NCI-H2029 treated with DMSO at 0.1 percent for 48 hours (cell line): ENCODE results near the gene SLC10A7.

Experiments used
- DNase-seq: peaks from one replicate; lab custom pipeline; 2025; lab: John Stamatoyannopoulos, UW

The SLC10A7 gene, protein sequence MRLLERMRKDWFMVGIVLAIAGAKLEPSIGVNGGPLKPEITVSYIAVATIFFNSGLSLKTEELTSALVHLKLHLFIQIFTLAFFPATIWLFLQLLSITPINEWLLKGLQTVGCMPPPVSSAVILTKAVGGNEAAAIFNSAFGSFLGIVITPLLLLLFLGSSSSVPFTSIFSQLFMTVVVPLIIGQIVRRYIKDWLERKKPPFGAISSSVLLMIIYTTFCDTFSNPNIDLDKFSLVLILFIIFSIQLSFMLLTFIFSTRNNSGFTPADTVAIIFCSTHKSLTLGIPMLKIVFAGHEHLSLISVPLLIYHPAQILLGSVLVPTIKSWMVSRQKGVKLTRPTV

DNA sequence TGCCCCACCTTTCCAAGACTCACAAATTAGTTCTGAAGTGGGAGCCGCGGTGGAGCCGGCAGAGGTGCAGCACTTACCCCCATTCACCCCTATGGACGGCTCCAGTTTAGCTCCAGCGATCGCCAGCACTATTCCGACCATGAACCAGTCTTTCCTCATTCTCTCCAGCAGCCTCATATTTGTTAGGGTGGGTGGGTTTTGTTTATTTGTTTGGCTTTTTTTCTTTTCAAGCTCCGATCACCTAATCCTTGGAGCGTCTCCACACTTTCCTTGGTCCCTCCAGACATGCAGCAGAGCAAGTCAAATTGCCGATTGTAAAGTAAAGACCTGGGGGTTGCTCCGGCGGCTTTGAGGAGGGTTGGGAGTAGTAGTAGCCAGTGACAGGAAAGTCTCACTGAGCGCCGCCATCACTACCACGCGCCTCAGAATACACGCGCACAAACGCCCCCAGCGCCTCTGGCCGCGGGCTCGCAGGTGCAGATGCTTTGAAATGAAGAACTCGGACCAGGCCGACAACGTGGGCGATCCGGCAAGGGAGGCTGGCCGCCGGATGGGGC is at the start of gene SLC10A7:
TSS of gene SLC10A7 (minus strand) at position 400 of the 557 bp plus-strand sequence. CDS start at position 177, 223 bp downstream.
- DNase-seq: peak; percentile 36

DNA sequence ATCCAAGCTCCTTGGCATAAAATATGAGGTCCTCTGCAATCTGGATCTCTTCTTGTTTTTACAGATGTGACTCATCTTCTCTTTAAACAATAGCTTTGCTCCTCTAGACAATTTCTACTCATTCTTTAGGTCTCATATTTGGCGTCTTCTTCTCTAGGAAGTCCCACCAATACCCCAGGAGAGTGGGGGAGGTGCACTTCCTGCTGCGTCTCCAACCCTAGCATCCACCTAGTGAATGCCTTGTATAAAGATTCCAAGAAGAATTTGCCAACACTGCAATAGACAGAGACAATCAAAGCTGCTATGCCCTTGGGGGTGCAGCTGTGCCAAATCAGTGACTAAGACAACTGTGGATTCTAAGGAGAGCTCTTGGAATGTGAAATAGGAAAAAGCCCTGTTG is 45.7 kb upstream of the SLC10A7 start:
- no peak for DNase-seq

DNA sequence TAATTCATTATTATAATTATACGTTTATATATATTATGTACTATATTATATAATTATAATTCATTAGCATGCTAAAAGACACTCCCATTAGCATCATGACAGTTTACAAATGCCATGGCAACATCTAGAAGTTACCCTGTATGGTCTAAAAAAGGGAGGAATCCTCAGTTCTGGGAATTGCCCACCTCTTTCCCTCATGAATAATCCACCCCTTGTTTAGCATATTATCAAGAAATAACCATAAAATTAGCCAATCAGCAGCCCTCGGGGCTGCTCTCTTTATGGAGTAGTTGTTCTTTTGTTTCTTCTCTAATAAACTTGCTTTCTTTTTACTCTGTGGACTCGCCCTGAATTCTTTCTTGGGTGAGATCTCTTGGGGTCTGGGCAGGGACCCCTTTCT is 42.8 kb upstream of the SLC10A7 start:
- no peak for DNase-seq

DNA sequence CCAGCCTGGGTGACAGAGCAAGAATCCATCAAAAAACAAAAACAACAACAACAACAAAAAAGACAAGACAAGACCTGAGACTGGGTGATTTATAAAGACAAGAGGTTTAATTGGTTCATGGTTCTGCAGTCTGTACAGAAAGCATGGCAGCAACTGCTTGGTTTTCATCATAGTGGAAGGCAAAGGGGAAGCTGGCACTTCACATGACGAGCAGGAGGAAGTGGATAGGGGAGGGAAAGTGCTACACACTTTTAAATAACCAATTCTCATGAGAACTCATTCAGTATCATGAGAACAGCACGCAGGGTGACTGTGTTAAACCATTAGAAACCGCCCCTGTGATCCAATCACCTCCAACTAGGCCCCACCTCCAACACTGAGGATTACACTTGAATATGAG is 28.4 kb upstream of the SLC10A7 start:
- no peak for DNase-seq

DNA sequence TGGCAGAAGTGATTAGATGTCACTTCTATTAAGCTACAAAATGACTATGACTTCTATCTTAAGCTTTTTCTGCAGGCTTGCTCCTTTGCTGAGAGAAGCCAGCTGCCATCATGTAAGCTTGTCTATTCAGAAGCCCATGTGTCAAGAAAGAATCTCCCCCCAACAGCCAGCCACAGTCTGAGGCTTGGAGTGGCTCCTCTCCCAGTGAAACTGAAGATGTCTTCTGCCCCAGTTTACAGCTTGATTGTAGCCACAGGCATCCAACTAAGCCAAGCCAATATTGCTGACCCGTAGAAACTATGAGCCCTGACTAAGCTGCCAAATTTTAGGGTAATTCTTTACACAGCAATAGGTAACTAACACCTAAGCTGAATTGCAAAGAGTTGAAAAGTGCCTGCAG is 26.7 kb upstream of the SLC10A7 start:
- no peak for DNase-seq

DNA sequence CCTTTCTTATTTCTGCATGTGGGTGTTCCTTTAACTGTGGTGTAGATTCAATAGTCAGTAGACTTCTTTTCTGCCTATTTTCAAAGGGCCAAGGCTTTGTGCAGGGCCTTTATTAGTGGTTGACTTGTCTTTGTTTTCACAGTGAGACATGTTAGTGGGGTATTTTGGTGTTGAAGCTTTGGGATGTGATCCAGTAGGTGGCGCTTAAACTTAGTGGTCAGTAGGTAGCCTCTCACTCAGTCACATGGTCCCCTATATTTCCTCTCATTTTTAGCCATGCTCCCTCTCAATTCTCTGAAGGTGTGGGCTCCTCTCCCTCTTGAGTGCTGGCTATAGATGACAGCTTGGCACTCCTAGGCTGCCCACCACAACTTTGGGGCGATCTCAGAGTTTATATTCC is 23.4 kb upstream of the SLC10A7 start:
- DNase-seq: no peak

DNA sequence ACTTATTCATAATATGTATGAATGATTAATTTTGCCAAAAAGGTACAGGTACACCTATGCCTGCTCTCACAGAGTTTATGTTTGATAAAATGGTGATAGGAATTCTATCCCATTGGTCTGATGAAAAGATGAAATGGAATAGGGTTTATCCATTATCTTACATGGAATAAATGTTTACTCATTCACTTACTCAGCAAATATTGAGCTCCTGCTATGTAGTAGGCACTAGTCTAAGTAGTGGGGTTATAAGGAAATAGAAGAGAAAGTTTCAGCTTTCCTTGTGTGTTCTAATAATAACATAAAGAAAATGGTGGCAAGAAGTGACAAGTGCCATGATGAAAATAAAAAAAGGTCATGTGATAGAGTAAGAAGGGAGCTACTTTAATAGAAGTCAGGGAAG is 12.4 kb upstream of the SLC10A7 start:
- no peak for DNase-seq

DNA sequence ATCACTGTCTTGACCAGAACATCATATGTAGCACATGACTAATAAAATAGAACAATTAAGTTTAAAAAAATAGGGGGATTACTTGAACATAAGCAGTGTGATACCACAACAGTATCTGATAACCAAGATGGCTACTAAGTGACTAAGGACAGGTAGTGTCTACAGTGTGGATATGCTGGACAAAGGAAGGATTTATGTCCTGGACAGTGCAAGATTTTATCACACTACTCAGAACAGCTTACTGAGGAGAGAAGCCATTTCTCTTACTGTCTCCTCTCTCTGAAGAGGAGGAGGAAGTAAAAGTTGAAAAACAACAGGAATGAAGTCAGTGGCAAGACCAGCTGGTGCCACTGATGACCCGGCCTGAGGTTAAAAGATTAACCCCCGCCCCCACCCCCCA is 4.0 kb upstream of the SLC10A7 start:
- DNase-seq: no peak

DNA sequence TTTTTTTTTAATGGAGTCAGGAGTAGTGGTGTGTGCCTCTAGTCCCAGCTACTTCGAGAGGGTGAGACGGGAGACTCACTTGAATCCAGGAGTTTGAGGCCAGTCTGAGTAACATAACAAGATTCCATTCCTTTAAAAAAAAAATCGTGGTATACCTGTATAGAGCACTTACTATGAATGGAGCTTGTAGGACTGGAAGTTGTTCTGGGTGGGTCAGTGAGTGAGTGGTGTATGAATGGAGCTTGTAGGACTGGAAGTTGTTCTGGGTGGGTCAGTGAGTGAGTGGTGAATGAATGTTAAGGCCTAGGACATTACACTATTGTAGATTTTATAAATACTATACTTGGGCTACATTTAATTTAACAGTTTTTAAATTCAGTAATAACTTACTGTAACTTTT is 2.9 kb upstream of the SLC10A7 start:
- no peak for DNase-seq

DNA sequence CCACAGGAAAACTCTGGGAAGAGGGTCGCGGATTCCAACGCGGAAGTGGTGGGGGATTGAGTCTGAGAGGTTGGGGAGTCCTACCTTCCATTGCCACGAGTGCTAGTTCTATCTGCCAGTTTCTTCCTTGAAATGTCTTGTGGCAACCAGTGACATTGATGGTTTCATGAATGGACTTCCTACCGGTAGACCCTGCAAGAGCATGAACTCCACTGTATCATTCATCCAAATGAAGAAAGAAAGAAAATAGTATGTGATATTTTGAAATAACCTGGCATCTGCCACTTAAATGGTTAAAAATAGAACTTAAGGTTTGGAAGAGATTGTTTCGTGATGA is 1.1 kb upstream of the SLC10A7 start:
- DNase-seq: no peak

DNA sequence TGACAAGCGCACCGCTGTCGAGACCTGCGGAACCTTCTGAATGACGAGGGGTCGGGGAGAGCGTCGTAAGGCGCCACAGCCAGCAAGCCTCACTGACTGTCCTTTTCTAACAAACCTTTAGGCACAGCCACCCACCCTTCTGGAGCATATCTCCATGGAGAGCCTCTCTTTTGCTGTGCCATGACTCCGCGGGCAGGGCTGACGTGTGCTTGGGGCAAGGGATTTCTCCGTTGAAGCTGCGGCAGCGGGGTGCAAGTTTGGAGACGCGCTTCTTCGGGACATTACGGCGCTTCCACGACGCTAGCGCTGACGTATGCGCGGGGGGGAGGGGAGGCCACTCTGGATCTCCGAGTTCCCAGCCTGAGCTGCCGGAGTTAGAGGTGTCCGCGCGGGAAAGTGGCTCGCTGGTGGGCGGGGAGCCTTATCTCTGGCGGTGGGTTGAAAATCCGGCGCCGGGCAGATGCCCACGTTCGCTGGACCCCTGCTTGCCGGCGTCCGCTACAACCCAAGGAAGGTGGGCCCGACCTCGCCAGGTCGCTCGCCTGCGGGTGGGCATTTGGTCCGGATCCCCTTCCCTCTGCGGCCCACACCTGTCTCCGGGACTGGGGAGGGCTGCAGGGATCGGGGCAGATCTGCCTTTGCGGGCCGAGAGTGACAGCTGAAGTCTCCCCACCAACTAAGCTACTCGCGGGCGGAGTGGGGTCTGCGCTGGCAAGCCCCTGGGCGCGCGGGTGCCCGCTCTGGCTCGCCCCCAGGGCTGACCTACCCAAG is 543 bp upstream of the SLC10A7 start:
- peak; percentile 26 for DNase-seq

DNA sequence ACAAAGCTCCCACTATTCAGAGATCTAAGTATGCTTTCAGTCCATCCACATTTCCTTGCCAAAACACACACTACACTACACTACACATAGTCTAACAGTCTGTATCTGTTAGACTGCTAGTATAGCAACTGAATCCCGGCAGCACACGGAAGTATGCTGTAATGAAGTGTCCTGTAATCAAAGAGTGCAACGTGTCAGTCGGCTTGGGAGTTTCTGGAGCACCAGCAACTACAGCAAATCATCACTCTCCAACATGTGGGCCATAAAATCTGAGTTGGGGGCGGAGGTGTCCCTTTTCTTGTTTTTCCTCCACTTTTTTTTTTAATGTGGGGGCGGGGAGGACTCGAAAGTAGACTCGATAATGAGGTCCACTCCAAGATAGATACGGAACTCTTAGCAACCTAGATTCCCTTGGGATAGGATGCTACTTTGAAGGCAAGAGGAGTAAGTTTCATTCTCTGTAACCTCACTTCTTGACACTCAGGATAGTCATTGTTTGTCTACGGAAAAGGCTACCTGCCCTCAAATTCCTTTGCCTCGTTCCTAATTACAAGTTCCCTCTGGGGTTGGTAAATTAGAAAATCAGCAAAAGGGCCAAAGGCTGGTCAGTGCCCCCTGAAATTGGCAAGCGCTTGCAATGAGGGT is 722 bp downstream of the SLC10A7 start:
- DNase-seq: peak; percentile 66

DNA sequence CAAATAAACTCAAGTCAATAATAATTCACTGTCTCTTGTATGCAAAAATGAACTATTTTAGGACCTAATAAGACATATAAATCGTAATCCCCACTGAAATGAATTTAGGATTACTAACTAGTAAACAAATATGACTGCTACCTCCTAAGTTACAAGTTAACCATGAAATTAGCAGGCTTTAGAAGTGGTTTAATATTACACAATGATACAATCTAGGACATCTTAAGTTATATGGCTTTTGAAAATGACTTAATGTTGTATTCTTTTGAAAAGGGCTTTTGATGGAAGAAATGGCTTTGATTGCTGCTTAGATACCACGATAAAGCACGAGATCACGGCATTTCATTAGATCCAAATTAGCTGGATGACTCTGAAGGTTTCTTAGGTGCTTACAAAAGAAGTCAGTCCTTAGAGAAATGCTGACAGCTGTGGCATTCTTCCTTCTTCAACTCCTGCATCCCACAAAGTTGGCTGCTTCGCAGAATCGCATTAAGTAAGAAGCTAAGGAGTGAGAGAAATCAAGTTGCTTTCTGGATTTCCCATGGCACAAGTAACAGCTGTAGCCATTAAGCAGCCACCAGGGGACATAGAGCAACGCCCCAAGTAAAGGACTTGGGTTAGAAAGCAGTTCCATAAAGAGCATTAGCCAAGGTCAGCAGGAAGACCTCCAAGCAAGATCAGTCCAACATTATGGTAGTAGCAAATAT is 6.9 kb downstream of the SLC10A7 start:
- DNase-seq: no peak

DNA sequence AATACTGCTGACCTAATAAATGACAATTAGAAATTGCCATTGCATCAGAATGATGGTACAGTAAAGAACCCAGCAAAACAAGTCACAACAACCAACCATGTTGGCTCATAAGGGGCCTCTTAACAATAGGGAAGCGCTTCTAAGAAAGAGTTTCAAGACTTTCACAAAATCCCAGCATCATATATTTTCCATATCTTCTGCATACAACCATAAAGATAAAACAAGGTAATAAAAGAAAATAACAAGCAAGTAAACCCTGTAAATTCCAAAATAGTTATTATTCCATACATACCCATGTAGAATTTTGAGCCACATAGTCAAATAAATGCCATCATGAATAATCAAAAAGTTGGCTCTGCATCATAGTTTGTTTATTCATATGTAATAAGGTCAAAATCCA is 8.2 kb downstream of the SLC10A7 start:
- DNase-seq: no peak

DNA sequence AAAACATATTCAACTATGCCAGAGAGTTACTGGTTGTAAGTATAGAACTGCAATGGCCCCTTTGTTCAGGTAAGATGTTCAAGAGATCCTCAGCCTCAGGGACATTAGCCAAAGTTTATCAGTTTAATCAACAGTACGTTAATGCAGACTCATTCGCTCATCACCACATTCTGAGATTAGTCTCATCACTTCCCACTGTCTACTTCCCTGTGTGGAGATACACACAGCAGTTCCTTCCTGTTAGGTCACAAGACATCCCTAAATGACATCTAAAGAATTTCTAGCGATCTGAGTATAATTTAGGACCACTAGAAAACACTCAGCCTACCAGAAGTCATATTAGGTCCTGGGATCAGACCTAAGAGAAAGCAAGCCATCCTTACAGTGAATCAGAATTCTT is 10.4 kb downstream of the SLC10A7 start:
- no peak for DNase-seq

DNA sequence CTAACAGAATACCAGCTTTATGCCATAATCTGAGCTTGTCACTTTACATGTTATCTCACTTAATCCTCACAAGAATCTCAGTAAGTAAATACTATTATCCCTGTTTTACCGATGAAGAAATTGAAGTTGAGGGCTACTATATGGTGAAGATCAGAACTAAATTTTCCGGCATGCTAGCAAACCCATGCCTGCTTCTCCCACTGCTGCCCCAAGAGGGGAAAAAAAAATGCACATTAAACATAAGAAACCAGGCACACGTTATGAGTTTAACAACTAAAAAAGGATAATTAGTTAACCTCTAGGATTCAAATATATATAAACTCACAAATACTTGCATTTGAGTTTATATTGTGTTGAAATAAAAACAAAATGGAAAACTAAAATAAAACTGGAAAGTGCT is 10.8 kb downstream of the SLC10A7 start:
- no peak for DNase-seq

DNA sequence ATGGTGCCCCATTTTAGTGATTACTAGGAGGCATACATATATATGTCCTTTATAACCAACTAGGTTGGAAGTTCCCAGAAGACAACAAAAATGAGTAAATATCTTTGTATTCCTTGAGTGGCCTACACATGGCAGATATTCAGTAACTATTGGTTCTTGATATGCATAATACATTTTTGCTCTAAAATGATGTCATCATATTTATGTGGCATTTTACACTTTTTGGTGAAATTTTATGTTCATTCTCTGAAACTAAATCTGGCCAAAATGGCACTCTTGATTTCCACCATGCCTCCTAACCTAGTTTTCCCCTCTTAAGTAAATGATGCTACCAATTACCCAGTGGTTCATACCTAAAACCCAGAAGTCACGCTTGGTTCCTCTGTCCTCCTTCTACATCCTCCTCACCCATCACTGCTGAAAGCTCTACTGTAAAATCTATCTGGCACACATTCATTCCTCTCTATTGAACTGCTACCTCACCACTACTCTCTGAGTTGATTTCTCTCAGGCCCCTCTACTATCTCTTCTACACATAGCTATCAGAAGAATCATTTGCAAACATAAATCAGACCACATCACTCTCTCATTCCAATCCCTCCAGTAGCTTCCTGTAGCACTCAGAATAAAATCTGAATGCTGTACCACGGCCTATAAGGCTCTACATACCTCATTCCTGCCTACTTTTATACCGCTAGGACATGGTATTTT is 13.4 kb downstream of the SLC10A7 start:
- no peak for DNase-seq

DNA sequence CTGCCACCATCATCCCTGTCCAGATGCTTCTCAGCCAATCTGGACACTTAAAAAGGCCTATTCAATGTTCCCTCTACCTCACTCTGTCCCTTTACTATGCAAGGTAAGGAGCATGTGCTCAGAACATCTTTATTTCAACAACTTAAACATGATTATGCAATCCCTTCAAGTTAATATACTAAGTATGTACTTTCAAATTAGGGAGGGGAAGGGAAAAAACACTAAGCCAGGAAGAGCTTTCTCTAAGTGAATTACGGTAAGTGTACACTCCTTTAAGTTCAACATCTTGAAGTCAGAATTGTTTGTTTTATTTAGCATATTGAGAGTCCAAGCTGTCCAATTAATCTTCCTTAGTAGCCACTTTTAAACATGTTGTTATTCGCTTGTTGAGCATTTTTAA is 14.1 kb downstream of the SLC10A7 start:
- no peak for DNase-seq

DNA sequence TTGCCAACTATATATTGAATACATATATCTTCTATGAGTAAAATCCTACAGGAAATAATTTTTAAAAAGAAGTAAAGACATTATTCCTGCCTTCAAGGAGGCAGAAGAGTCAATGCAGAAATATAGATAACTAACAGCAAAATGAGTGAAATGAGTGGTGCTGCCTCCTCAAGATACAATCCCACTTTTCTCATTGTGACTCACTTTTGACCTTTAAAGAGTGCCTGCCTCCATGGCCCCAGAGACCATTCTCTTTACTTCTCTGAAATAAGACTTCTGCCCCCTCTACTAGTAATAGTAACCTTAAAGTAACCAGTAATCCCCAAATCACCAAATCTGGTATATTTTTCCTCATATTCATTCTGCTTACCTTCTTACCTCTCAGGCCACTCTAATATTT is 15.5 kb downstream of the SLC10A7 start:
- no peak for DNase-seq

DNA sequence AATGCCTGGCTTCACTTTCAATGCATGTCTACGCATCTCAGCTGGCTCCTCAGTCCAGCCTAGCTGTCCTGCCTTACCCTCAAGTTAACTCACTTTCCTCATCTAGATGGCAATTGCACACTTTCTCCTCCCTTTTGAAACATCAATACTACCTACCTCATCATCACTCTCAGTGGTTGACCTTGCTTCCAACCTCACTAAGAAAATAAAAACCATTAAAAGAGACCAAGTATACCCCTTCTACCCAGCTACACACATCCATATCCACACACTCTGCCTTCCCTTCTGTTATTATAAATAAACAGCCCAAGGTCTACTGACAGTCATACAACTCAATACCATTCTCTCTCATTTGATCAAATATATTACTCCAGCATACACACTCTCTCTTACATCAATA is 21.5 kb downstream of the SLC10A7 start:
- no peak for DNase-seq

DNA sequence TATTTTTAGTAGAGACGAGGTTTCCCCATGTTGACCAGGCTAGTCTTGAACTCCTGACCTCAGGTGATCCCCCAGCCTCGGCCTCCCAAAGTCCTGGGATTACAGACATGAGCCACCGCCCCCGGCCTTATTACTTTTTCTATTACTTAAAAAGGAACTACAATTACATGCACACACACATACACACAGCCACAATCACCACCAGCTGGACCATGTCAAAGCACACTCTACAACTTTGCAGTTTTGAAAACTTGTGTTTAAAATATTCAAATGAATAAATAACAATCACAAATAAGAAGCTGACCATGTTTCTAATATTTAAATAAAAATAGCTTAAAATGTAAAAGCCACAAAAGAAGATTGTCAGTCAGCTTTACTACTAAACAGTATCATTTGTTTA is 23.4 kb downstream of the SLC10A7 start:
- DNase-seq: no peak

DNA sequence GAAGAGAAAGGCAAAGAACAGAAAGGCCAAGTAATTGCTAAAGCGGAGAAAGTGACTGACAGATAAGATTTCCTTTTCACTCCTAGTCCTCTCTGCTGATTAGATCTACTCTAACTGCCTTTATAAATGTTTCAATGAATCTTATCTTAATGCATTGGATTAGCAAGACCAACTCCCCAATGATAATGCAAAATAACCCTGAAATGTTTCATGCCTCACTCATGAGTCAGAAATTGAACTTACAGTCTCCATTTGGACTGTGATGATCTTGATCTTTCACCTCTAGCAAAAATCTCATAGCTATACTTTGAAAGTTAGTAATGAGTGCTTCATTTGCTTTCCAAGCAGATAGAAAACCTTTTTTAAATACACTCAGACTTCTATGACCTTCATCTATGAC is 26.5 kb downstream of the SLC10A7 start:
- no peak for DNase-seq
